ENCODE measurements around the gene ARHGAP6. TPM values are rescaled to one million over a fixed set of nuclear protein-coding genes. Genes with fewer than 3 reads are reported as not detected.
A peak's percentile ranks its signal among the peaks of the same experiment; 100 is the strongest.

The ARHGAP6 gene
- polyA plus RNA-seq, 1 donor: 5.1 TPM

GRCh38 chrX:11462136-11462535 is 203.6 kb downstream of the ARHGAP6 start:
- peak; percentile 17 to 19 for DNase-seq
- H3K9me3 ChIP-seq (ENCODE audit: control insufficient read depth, low read depth, low read length): peaks cover 3% of the 10 kb centered on the region
- H3K36me3 ChIP-seq (ENCODE audit: control insufficient read depth, insufficient read depth, low read length): no peaks in the 10 kb centered on the region
- peaks cover 12% of the 10 kb centered on the region for H3K4me1 ChIP-seq (ENCODE audit: control insufficient read depth, insufficient read depth, low read length)
- H3K27ac ChIP-seq (ENCODE audit: low read length): peak overlapping the region; percentile 70
- H3K4me3 ChIP-seq (ENCODE audit: low read length): no peak overlapping the region
- no CpG with 5 or more reads among the region's 5 CpGs for WGBS (ENCODE audit: insufficient coverage, low lambda C conversion rate)
- no peaks in the 10 kb centered on the region for H3K27me3 ChIP-seq (ENCODE audit: control insufficient read depth, insufficient read depth, low read length)

- Histone ChIP-seq H3K36me3 (ENCODE audit: control insufficient read depth, insufficient read depth, low read length) (no peaks in the 10 kb centered on the region), H3K27ac (ENCODE audit: low read length) (peak overlapping the region; percentile 70)
- no CpG with 5 or more reads among the region's 5 CpGs for WGBS (ENCODE audit: insufficient coverage, low lambda C conversion rate)
Observed at GRCh38 chrX:11461201-11462001, 204.3 kb downstream of the ARHGAP6 start.

GRCh38 chrX:11460347-11460746 is 205.4 kb downstream of the ARHGAP6 start:
- H3K27ac ChIP-seq (ENCODE audit: low read length): peak overlapping the region; percentile 70
- no peak for DNase-seq
- no peak overlapping the region for H3K4me3 ChIP-seq (ENCODE audit: low read length)
- H3K36me3 ChIP-seq (ENCODE audit: control insufficient read depth, insufficient read depth, low read length): no peaks in the 10 kb centered on the region
- no CpG with 5 or more reads among the region's 2 CpGs for WGBS (ENCODE audit: insufficient coverage, low lambda C conversion rate)
- peaks cover 12% of the 10 kb centered on the region for H3K4me1 ChIP-seq (ENCODE audit: control insufficient read depth, insufficient read depth, low read length)
- H3K27me3 ChIP-seq (ENCODE audit: control insufficient read depth, insufficient read depth, low read length): no peaks in the 10 kb centered on the region
- no peaks in the 10 kb centered on the region for H3K9me3 ChIP-seq (ENCODE audit: control insufficient read depth, low read depth, low read length)

More at GRCh38 chrX:11461201-11462001, 204.3 kb downstream of the ARHGAP6 start:
- peak; percentile 31 to 59 for DNase-seq
- H3K9me3 ChIP-seq (ENCODE audit: control insufficient read depth, low read depth, low read length): peaks cover 3% of the 10 kb centered on the region
- H3K27me3 ChIP-seq (ENCODE audit: control insufficient read depth, insufficient read depth, low read length): no peaks in the 10 kb centered on the region
- no peak overlapping the region for H3K4me3 ChIP-seq (ENCODE audit: low read length)
- H3K4me1 ChIP-seq (ENCODE audit: control insufficient read depth, insufficient read depth, low read length): peaks cover 12% of the 10 kb centered on the region

GRCh38 chrX:11458170-11458569 is 207.6 kb downstream of the ARHGAP6 start:
- no peaks in the 10 kb centered on the region for H3K9me3 ChIP-seq (ENCODE audit: control insufficient read depth, low read depth, low read length)
- H3K36me3 ChIP-seq (ENCODE audit: control insufficient read depth, insufficient read depth, low read length): no peaks in the 10 kb centered on the region
- no peak for DNase-seq
- no peak overlapping the region for H3K27ac ChIP-seq (ENCODE audit: low read length)
- WGBS (ENCODE audit: insufficient coverage, low lambda C conversion rate): no CpG with 5 or more reads among the region's 3 CpGs
- no peaks in the 10 kb centered on the region for H3K27me3 ChIP-seq (ENCODE audit: control insufficient read depth, insufficient read depth, low read length)
- H3K4me3 ChIP-seq (ENCODE audit: low read length): no peak overlapping the region
- H3K4me1 ChIP-seq (ENCODE audit: control insufficient read depth, insufficient read depth, low read length): peaks cover 12% of the 10 kb centered on the region

GRCh38 chrX:11451151-11451550 is 214.6 kb downstream of the ARHGAP6 start:
- H3K4me1 ChIP-seq (ENCODE audit: control insufficient read depth, insufficient read depth, low read length): no peaks in the 10 kb centered on the region
- WGBS (ENCODE audit: insufficient coverage, low lambda C conversion rate): no CpG with 5 or more reads among the region's 5 CpGs
- no peaks in the 10 kb centered on the region for H3K27me3 ChIP-seq (ENCODE audit: control insufficient read depth, insufficient read depth, low read length)
- no peaks in the 10 kb centered on the region for H3K36me3 ChIP-seq (ENCODE audit: control insufficient read depth, insufficient read depth, low read length)
- H3K9me3 ChIP-seq (ENCODE audit: control insufficient read depth, low read depth, low read length): no peaks in the 10 kb centered on the region
- H3K4me3 ChIP-seq (ENCODE audit: low read length): no peak overlapping the region
- H3K27ac ChIP-seq (ENCODE audit: low read length): no peak overlapping the region
- DNase-seq: no peak

- no peak for DNase-seq
- Histone ChIP-seq H3K4me1 (ENCODE audit: control insufficient read depth, insufficient read depth, low read length) (no peaks in the 10 kb centered on the region), H3K9me3 (ENCODE audit: control insufficient read depth, low read depth, low read length) (no peaks in the 10 kb centered on the region), H3K27ac (ENCODE audit: low read length) (no peak overlapping the region), H3K36me3 (ENCODE audit: control insufficient read depth, insufficient read depth, low read length) (no peaks in the 10 kb centered on the region), H3K27me3 (ENCODE audit: control insufficient read depth, insufficient read depth, low read length) (no peaks in the 10 kb centered on the region), H3K4me3 (ENCODE audit: low read length) (no peak overlapping the region)
- no CpG with 5 or more reads among the region's 8 CpGs for WGBS (ENCODE audit: insufficient coverage, low lambda C conversion rate)
Observed at GRCh38 chrX:11450354-11450753, 215.4 kb downstream of the ARHGAP6 start.

- H3K9me3 ChIP-seq (ENCODE audit: control insufficient read depth, low read depth, low read length): no peaks in the 10 kb centered on the region
- H3K4me1 ChIP-seq (ENCODE audit: control insufficient read depth, insufficient read depth, low read length): no peaks in the 10 kb centered on the region
- H3K27ac ChIP-seq (ENCODE audit: low read length): no peak overlapping the region
- no peak for DNase-seq
- no peaks in the 10 kb centered on the region for H3K27me3 ChIP-seq (ENCODE audit: control insufficient read depth, insufficient read depth, low read length)
- H3K36me3 ChIP-seq (ENCODE audit: control insufficient read depth, insufficient read depth, low read length): no peaks in the 10 kb centered on the region
- H3K4me3 ChIP-seq (ENCODE audit: low read length): no peak overlapping the region
- WGBS (ENCODE audit: insufficient coverage, low lambda C conversion rate): no CpG with 5 or more reads among the region's 2 CpGs
Observed at GRCh38 chrX:11449613-11450012, 216.1 kb downstream of the ARHGAP6 start.

- no peak overlapping the region for H3K4me3 ChIP-seq (ENCODE audit: low read length)
- WGBS (ENCODE audit: insufficient coverage, low lambda C conversion rate): no CpG with 5 or more reads among the region's 1 CpG
- H3K36me3 ChIP-seq (ENCODE audit: control insufficient read depth, insufficient read depth, low read length): no peaks in the 10 kb centered on the region
- H3K9me3 ChIP-seq (ENCODE audit: control insufficient read depth, low read depth, low read length): no peaks in the 10 kb centered on the region
- no peak for DNase-seq
- H3K27me3 ChIP-seq (ENCODE audit: control insufficient read depth, insufficient read depth, low read length): no peaks in the 10 kb centered on the region
- H3K4me1 ChIP-seq (ENCODE audit: control insufficient read depth, insufficient read depth, low read length): no peaks in the 10 kb centered on the region
- H3K27ac ChIP-seq (ENCODE audit: low read length): no peak overlapping the region
Observed at GRCh38 chrX:11447418-11447817, 218.3 kb downstream of the ARHGAP6 start.

- no peaks in the 10 kb centered on the region for H3K27me3 ChIP-seq (ENCODE audit: control insufficient read depth, insufficient read depth, low read length)
- H3K4me3 ChIP-seq (ENCODE audit: low read length): no peak overlapping the region
- DNase-seq: no peak
- WGBS (ENCODE audit: insufficient coverage, low lambda C conversion rate): no CpG with 5 or more reads among the region's 4 CpGs
- no peaks in the 10 kb centered on the region for H3K36me3 ChIP-seq (ENCODE audit: control insufficient read depth, insufficient read depth, low read length)
- H3K9me3 ChIP-seq (ENCODE audit: control insufficient read depth, low read depth, low read length): no peaks in the 10 kb centered on the region
- no peak overlapping the region for H3K27ac ChIP-seq (ENCODE audit: low read length)
- H3K4me1 ChIP-seq (ENCODE audit: control insufficient read depth, insufficient read depth, low read length): no peaks in the 10 kb centered on the region
Observed at GRCh38 chrX:11446949-11447348, 218.8 kb downstream of the ARHGAP6 start.

- Histone ChIP-seq H3K4me1 (ENCODE audit: control insufficient read depth, insufficient read depth, low read length) (no peaks in the 10 kb centered on the region), H3K9me3 (ENCODE audit: control insufficient read depth, low read depth, low read length) (no peaks in the 10 kb centered on the region), H3K4me3 (ENCODE audit: low read length) (no peak overlapping the region), H3K36me3 (ENCODE audit: control insufficient read depth, insufficient read depth, low read length) (no peaks in the 10 kb centered on the region), H3K27ac (ENCODE audit: low read length) (no peak overlapping the region), H3K27me3 (ENCODE audit: control insufficient read depth, insufficient read depth, low read length) (no peaks in the 10 kb centered on the region)
- no CpG with 5 or more reads among the region's 2 CpGs for WGBS (ENCODE audit: insufficient coverage, low lambda C conversion rate)
- no peak for DNase-seq
Observed at GRCh38 chrX:11446336-11446735, 219.4 kb downstream of the ARHGAP6 start.

- no CpG with 5 or more reads among the region's 2 CpGs for WGBS (ENCODE audit: insufficient coverage, low lambda C conversion rate)
- Histone ChIP-seq H3K27ac (ENCODE audit: low read length) (no peak overlapping the region), H3K4me3 (ENCODE audit: low read length) (no peak overlapping the region), H3K4me1 (ENCODE audit: control insufficient read depth, insufficient read depth, low read length) (no peaks in the 10 kb centered on the region), H3K27me3 (ENCODE audit: control insufficient read depth, insufficient read depth, low read length) (no peaks in the 10 kb centered on the region), H3K36me3 (ENCODE audit: control insufficient read depth, insufficient read depth, low read length) (no peaks in the 10 kb centered on the region), H3K9me3 (ENCODE audit: control insufficient read depth, low read depth, low read length) (no peaks in the 10 kb centered on the region)
- no peak for DNase-seq
Observed at GRCh38 chrX:11445540-11445939, 220.2 kb downstream of the ARHGAP6 start.

Data from large intestine (tissue), 3 donors.